ENCODE results near the gene RSPRY1.
"Not testable (repeated sequence)": the region's sequence is repeated elsewhere in the genome, so short reads cannot be mapped to it uniquely, and the experiment has no call there.

Gene RSPRY1

DNA sequence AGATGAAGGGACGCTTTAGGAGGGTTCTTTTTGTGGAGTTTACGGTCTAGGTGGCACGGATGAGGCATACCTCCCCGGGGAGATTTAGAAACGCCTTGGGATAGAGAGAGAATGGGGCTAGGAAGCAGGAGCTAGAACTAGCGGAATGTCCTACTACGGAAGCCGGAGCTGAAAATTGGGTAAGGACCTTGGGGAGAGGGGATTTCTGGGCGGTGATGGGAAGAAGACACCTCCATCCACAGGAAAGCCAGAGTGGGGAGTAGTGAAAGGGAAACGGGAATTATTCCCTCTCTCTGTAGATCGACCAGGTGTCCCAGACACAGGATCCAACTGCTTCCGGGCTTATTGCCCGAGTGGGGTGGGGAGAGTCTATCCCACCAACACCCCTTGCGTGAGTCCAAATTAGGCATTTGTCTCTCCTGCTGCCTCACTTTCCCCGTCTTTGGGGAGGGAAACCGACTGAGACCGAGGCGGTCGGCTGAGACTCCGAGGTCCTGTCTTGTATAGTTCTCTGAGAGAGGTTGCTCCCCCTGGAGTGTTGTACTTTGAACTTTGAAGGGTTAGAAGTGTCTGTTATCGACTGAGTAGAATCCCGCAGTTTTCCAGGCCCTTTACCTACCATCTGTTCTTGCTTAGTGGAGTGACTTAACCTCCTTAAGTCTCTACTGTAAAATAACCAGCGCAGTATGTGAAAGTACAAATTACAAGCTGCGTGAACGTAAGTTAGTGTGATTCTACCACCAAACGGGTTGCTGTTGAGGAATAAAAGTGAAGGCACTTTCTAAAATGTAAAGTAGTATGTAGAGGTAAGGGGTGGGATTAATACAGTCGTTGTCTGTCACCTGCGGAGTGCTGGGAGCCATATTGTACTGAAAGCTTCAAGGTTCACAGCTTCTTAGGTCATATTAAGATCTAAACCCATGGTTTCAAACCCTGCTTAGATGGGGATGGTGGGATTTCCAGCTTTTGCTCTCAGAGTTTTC is 1.0 kb downstream of the RSPRY1 start:
- peak in 2 of 5 donors; percentile 5 to 16 for DNase-seq

DNA sequence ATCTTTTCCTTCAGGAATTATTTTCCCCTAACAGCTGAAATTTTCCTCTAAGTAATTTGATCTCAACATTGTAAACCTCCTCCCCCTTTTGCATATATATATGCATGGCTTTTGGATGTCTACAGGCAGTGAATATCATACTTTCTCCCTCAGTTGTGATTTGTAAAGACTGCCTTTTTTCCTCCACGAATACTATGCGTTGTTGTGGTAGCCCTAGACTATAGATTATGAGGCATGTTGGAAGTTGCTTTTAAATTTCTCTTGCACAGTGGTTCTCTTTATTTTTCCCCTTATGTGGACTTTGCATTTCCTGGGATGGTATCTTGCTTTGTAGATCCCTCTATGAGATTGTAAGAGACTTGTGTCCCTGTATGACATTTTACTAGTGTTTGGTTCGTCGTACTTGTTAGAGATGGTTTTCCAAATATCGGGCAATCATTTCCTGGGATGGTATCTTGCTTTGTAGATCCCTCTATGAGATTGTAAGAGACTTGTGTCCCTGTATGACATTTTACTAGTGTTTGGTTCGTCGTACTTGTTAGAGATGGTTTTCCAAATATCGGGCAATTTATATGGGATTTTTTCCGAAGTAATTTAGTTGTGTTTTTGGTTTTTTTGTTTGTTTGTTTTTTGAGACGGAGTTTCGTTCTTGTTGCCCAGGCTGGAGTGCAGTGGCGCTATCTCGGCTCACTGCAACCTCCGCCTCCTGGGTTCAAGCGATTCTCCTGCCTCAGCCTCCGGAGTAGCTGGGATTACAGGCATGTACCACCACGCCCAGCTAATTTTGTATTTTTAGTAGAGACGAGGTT is 2.0 kb downstream of the RSPRY1 start:
- DNase-seq: not testable (repeated sequence)

DNA sequence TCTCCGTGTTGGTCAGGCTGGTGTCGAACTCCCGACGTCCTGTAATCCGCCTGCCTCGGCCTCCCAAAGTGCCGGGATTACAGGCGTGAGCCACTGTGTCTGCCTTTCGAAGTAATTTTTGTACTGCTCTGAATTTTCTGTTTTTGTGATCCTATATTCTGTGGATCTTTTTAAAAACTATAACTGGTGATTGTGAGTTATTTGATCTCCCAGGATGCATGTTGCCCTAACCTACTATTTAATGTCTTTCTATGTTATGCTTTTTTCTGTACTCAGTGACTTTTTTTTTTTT is 2.5 kb downstream of the RSPRY1 start:
- DNase-seq: no peak

DNA sequence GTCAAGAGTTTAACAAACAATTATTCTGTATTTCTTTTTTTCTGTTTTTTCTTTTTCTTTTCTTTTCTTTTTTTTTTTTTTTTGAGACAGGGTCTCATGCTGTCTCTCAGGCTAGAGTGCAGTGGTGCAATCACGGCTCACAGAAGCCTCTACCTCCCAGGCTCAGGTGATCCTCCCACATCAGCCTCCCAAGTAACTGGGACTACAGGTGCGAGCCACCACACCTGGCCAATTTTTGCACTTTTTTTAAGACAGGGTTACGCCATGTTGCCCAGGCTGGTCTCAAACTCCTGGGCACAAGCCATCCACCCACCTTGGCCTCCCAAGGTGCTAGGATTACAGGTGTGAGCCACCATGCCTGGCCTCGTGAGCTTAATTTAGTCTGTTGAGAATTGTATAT is 3.4 kb downstream of the RSPRY1 start:
- DNase-seq: not testable (repeated sequence)

DNA sequence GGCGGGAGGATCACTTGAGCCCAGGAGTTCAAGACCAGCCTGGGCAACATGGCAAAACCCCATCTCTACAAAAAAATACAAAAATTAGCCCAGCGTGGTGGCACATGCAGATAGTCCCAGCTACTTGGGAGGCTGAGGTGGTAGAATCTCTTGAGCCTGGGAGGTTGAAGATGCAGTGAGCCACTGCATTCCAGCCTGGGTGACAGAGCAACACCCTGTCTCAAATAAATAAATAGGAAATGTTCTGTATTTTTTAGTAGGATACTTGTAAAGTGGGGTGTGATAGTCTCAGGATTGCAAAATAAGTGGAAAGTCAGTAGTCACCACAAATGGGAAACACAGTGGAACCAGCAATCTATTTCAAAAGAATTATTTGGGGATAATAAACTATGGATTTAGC is 4.0 kb downstream of the RSPRY1 start:
- no peak for DNase-seq

DNA sequence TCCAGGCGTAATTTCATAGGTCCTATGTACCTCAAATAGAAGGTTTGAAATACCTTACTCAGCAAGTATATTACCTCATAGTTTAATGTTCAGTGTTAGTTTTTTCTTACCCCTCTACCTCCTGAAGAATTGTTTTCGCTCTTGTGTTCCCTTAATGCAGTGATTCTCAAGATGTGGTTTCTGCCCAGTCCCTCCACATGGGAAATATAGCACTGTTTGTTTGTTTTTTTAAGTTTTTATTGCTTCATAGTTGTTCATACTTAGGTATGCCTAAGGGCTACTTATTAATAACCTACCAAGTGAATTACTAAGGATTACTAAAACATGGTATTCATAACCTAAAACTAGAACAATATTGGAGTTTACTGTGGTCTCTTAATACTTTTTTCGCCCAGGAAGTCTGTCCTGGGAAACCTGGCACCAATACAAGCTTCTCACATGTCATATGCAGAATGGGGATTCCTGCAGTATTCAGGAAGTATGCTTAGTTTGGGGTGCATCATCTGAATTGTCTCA is 5.0 kb downstream of the RSPRY1 start:
- DNase-seq: no peak

DNA sequence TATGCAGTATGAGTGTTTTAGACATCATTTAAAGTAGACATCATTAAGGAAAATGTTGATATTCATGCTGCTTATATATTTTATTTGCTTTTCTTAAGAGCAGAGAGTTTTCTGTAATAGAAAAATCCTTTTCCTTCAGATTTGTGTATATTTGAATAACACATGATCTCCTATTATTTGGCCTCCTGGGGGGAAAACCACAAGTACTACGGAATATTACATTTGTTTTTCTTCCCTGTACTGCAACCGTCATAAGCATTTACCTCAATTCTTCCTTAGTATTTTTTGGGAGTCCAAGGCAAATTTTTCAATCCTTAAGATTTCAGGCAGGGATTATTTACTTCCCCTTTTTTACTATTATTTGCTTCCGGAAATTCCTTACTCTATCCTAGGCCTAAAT is 6.0 kb downstream of the RSPRY1 start:
- no peak for DNase-seq

DNA sequence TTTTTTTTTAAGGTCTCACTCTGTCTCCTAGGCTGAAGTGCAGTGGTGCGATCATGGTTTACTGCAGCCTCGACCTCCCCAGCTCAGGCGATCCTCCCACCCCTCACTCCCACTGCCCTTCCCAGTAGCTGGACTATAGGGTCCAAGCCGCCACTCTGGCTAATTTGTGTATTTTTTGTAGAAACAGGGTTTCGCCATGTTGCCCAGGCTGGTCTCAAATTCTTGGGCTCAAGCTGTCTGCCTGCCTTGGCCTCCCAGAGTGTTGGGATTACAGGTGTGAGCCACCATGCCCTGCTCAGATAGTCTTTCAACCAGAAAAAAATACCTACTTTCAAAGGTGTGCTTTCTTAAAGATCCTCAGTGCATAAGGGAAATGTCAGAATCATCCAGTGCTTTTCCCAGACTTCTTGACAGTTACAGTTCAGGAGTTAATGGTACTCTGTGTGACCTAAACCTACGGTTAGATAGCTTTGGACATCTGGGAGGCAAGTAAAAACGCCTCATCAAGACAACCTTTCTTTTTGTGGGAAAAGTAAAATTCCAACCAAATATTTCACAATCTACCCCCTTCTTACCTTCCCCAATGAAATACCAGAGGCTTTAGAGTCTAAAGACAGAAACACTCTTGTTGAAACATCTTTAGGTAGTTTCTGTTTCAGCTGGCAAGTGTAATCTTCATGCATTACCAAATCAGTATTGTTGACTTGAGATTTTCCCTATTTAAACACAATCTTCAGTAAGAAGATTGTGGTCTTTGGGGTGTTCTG is 6.8 kb downstream of the RSPRY1 start:
- DNase-seq: no peak

DNA sequence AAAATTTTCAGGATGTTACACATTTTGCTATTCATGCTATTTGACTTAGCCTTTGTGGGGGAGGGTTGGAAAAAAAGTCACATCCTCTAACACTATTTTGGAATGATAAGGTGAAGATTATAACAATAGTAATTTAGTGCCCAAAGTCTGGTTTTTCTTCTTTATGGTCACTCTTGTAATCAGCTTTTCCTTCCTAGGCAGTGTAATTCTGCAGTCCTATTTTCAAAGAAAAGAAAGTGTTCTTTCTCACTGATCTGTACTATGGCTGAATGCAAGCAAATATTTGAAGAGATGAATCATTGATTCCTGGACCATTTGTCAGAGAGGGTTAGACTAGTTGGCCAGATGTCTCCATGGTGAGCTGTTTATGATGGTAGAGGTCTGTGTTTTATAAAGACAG is 8.4 kb downstream of the RSPRY1 start:
- DNase-seq: no peak

DNA sequence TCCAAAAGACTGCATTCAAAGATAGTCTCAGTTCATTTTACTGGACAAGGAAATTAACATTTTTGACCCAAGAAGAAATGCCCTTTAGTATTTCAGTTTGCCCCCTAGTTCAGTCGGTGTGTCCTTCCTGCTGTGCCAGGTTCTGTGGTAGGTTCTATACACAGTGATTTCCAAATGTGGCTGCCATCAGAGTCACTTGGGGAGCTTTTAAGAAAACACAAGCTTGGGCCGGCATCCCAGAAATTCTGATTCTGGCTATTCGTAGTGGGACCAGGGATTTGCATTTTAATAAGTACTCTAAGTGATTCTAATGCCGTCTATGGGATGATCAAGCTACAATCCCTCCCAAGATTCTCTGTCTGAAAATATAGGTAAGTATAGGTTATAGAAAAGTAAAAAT is 10.2 kb downstream of the RSPRY1 start:
- no peak for DNase-seq

DNA sequence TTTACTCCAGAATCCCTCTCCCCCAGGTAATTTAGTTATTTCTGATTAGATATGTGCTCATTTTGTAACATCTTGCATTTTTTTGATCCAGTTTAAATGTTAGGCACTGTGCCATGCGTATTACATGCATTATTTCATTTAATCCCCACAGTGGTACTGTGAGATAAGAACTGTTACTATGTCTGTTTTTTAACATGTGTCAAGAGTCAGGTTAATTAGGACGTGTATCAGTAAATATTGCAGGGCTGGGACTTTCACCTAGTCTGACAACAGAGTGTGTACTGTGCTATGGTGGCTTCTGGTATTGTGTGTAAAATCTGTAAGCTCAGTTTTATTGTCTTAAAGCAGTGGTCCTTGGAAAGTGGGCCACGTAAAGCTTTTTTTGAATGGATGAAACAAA is 10.6 kb downstream of the RSPRY1 start:
- DNase-seq: no peak

DNA sequence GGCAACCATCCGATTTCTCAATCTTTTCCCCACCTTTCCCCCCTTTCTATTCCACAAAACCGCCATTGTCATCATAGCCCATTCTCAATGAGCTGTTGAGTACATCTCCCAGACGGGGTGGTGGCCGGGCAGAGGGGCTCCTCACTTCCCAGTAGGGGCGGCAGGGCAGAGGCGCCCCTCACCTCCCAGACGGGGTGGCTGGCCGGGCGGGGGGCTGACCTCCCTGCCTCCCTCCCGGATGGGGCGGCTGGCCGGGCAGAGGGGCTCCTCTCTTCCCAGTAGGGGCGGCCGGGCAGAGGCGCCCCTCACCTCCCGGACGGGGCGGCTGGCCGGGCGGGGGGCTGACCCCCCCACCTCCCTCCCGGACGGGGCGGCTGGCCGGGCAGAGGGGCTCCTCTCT is 14.2 kb downstream of the RSPRY1 start:
- DNase-seq: not testable (repeated sequence)

DNA sequence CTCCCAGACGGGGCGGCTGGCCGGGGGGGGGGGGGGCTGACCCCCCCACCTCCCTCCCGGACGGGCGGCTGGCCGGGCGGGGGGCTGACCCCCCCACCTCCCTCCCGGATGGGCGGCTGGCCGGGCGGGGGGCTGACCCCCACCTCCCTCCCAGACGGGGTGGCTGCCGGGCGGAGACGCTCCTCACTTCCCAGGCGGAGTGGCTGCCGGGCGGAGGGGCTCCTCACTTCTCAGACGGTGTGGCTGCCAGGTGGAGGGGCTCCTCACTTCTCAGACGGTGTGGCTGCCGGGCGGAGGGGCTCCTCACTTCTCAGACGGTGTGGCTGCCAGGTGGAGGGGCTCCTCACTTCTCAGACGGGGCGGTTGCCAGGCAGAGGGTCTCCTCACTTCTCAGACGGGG is 14.8 kb downstream of the RSPRY1 start:
- DNase-seq: not testable (repeated sequence)

DNA sequence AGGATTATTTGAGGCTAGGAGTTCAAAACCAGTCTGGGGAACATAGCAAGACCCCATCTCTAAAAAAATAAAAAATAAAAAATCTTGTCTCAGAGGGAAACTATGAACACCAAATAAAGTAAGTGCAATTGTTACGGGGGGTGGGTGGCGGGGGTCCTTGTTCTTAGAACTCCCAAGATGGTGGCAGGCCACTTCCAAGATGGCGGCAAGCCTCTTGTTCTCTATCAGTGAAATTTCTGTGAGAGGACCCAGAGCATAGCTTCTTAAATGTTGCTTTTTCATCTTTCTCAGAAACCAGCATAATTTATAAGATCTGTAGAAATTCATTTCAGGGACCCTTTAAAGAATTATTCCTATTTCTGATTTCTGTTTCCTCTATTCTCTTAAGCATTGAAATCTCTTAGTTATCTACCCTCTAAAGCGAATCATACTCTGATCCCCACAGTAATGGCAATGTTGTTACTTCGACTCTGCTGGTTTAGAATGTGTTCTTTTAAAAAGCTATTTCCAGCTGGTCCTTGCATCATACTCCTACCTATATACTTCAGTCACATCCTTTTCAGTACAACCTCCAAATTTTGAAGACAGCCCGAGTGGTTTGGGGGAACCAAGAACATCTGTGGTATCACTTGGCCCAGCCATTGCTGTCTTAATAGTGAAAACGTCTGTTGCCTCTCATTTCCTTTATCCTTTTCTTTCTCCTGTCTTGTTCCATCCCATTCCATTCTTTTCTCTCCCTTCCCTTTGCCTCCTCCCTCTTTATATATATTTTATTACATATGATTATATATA is 16.2 kb downstream of the RSPRY1 start:
- DNase-seq: no peak

DNA sequence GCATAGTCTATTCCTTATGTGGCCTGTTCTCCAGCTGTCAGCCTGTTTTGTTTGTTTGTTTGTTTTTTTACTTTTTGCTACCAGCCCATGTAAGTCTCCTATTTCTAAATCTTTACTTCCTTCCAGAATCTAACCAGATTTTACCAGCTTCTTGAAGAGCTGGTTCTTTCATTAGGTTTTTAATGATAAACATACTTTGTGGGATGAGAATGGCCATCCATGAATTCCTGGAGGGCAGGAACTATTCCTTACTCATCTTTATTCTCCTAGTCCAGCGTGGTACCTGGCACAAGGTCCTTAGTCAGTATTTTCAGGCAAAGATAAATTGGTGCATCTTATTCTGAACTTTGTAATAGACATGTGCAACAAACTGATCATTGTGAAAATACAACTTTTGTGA is 17.3 kb downstream of the RSPRY1 start:
- no peak for DNase-seq

DNA sequence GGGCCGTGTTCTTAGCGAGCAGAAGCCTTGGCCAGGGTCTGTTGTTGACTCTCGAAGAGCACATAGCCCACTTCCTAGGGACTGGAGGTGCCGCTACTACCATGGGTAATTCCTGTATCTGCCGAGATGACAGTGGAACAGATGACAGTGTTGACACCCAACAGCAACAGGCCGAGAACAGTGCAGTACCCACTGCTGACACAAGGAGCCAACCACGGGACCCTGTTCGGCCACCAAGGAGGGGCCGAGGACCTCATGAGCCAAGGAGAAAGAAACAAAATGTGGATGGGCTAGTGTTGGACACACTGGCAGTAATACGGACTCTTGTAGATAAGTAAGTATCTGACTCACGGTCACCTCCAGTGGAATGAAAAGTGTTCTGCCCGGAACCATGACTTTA is 18.5 kb downstream of the RSPRY1 start:
- no peak for DNase-seq

DNA sequence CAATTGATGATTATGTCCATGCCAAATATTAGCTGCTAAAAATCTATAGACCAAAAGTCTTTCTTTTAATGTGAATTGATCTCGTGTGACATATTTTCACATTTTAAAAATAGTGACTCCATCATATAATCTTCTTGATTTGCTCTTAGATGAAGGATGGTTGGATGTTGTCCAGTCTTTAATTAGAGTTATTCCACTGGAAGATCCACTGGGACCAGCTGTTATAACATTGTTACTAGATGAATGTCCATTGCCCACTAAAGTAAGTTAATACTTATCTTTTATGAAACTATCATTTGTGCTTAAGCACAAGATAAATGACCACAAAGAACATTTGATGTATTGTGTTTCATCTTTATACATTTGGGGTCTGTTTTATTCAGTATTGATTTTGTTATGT is 22.8 kb downstream of the RSPRY1 start:
- DNase-seq: no peak

DNA sequence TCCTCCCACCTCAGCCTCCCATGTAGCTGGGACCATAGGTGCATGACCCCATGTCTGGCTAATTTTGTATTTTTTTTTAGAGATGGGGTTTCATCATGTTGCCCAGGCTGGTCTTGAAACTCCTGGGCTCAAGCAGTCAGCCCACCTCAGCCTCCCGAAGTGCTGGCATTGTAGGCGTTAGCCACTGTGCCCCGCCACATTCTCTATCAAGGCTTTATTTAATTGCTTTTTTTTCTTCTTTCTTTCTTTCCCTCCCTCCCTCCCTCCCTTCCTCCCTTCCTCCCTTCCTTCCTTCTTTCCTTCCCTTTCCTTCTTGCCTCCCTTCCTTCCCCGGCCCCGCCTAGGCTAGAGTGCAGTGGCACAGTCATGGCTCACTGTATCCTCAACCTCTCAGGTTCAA is 23.7 kb downstream of the RSPRY1 start:
- DNase-seq: no peak

DNA sequence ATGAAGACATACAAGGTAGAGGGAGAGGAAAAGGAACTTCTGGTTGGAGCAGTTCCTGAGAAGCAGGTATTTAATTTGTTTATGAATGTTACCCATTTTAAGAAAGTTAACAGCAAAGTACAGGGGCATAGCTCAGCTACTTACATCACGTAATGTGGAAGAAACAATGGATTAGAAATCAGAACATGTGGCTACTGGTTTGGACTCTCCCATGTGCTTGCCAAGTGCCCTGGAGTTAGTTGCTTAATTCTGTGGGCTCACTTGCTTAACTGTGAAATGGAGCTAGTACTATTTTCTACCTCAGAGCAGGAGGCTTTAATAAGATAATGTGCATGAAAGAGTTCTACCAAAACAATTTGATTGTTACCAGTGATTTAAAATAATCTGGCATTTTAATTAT is 27.3 kb downstream of the RSPRY1 start:
- DNase-seq: no peak

DNA sequence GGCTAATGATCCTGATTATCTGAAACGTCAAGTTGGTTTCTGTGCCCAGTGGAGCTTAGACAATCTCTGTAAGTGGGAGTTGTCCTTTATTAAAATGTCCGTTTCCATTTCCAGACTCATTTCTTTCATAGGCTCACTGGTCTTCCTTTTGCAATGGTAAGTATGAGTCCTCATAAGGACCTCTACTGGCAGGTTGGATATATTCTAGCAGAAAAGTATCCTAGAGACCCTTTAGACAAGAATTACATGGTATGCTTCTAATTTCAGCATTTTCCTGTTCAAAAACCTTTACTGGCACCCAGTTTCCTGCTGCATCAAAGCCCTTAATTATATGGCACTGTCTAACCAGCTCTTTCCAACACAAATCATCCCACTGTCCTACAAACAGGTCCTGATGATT is 30.8 kb downstream of the RSPRY1 start:
- DNase-seq: no peak

DNA sequence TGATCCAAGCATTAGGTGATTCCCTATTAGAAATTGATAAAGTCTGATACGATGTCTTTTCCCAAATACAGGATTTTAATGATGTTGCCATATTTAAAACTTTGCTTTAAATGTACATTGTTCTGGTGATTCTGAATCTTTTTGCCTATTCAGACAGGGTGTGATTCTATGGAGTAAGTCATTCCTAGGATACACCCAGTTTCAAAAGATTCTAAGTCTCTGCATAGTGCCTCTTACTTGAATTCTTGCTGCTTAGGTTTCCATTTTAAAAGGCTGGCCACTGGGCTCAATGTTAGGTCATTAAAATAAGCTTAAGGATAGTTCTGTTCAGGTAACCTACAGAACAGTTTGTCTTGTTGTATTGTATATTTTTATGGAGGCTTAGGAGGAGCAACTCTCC is 36.9 kb downstream of the RSPRY1 start:
- DNase-seq: no peak

DNA sequence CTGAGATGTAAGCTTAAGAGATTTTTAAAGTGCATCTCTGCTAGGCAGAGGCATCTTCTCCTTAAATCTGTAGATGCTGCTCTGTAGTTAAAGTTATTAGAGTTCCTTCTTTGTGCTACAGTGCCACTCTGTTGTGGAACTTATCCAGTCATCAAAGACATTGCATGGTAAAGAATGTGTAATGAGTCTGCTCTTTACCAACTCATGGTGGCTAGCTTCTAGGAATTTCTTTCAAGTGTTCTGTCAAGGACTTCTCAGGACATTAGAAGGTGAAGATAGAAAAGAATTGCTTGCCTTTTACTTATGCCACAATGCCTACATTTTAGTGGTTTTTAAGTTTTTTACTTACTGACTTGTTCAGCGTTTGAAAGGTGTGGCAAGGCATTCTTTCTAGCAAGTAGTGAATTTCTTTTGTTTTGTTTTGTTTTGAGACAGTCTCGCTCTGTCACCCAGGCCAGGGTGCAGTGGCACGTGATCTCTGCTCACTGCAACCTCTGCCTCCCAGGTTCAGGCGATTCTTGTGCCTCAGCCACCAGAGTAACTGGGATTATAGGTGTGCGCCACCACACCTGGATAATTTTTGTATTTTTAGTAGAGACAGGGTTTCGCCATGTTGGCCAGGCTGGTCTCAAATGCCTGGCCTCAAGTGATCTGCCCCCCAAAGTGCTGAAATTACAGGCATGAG is 38.7 kb downstream of the RSPRY1 start:
- DNase-seq: no peak

All from T-helper 1 cell (primary cell).